ENCODE results near the gene CRHR1.
A peak's percentile ranks its signal among the peaks of the same experiment; 100 is the strongest.

CRHR1 gene

GRCh38 chr17:45759761-45760160, 24.4 kb upstream of the CRHR1 start:
- no peak for DNase-seq

GRCh38 chr17:45761957-45762565, 22.1 kb upstream of the CRHR1 start:
- no peak for DNase-seq

DNA sequence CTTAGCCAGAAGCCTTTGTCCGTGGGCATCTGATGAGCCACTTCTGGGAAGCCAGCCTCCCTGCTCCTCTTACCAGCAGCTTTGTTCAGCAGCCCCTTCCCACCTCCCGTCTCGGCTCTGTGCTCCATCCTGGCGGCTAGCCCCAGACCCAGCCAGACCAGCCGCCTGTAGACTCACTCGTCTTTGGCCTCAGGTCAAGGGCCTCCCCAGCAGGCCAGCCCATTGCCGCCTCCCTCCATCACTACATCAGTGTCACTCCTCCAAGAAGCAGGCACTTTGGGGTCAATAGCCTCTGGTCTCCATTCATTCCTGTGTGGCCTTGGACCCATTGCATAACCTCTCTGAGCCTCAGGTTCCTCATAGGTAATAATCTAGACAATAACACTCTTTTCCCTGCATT, 20.9 kb upstream of the CRHR1 start:
- no peak for DNase-seq

- no peak for DNase-seq
These were observed 19.6 kb upstream of the CRHR1 start for GRCh38 chr17:45764479-45764878.

- no peak for DNase-seq
These were observed 16.1 kb upstream of the CRHR1 start for GRCh38 chr17:45768000-45768399.

- no peak for DNase-seq
These were observed 13.4 kb upstream of the CRHR1 start for GRCh38 chr17:45770632-45771270.

GRCh38 chr17:45771271-45771959, 12.7 kb upstream of the CRHR1 start:
- DNase-seq: no peak

GRCh38 chr17:45775148-45775547, 9.0 kb upstream of the CRHR1 start:
- no peak for DNase-seq

GRCh38 chr17:45775576-45776011, 8.5 kb upstream of the CRHR1 start:
- no peak for DNase-seq

- DNase-seq: no peak
These were observed 7.2 kb upstream of the CRHR1 start for GRCh38 chr17:45776896-45777295.

DNA sequence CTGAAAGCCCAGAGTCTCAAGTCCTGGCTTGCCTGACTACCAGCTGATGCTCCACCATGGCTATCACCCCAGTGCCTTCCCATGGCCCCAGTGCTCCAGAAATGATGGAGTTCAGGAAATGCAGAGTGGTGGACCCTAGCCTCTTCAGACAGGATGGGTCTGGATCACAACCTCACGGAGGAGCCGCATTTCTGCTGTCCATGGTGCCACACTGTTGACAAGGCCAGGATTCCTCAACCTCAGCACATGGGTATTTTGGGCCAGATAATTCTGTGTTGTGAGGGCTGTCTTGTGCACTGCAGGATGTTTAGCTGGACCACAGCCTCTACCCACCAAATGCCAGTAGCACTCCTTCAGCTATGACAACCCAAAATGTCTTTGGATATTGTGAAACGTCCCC, 6.7 kb upstream of the CRHR1 start:
- no peak for DNase-seq

DNA sequence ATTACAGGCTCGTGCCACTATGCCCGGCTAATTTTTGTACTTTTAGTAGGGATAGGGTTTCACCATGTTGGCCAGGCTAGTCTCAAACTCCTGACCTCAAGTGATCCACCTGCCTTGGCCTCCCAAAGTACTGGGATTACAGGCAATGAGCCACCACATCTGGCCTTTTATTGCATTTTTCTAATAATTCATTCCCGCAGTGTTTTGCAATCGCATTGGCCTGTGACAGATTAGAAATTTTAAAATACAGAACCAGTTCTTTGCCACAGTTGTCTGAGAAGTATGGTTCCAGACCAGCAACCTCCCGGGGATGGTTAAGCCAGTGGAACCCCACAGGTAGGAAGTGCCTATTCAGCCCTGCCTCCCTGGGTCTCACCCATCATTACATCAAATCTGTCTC, 3.2 kb upstream of the CRHR1 start:
- no peak for DNase-seq

DNA sequence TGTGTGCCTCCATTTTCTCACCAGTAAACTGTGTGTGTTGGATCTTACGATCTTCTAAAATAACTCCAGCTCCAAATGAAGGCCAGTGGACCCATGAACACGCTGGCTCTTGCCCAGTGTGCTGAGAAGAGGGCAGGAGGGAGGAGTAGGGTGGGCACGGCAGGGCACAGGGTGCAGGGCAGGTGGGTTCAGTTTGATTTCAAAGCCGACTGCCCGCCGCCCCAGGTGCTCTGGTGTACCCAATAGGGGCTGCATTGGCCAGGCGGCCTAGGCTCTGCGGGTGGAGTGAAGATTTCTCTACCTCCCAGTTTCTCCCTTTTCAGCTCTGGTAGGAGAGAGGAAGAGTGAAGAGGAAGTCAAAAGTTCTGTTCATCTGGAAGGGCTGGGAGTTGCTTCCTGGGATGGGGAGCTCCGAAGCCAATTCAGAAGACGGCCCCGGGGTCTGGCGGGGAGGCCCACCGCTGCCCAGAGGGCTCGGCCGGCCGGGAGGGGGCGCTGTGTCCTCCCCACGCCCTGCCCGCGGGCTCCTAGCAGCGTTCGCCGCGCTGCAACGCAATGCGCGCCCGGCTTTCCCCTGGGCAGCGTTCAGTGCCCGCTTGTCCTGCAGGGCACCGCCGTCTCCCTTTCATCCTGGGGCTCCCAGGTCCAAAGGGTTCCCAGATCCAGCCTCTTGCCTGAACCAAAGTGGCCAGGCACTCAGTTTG, 1.1 kb upstream of the CRHR1 start:
- DNase-seq: peak; percentile 12

GRCh38 chr17:45783593-45784292, 377 bp upstream of the CRHR1 start:
- no peak for DNase-seq

- DNase-seq: peak; percentile 18
These were observed 790 bp downstream of the CRHR1 start for GRCh38 chr17:45784741-45785479.

DNA sequence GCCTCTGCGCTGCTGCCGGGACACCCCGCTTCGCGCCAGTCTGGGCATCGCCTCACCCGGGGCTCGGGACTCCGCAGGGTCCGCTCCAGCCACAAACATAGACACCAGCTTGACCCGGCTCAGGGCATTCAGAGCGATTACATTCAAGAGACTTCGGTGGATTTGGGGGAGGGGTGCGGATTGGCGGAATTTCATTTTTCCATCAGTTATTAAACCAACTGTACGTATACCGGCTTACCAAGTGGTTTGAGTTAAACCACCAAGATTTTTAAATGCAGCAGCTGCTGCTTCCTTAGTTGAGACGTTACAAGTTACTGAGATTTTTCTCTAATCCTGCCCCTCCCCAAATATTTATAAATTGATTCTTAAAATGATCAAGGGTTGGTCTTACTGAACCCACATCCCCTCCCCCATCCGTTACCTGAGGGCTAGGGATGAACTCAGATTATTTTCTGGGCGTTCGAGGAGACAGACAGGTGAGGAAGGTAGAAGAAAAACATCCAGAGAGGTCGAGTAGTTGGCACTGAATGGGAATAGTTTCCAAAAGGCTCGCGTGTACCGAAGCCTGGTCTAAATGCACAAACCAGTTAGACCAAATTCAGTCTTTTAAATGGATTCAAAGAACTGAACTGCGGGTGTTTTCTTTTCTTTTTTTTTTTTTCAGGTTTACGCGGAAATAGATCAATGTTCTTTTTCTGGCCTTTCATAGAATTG, 1.5 kb downstream of the CRHR1 start:
- no peak for DNase-seq

DNA sequence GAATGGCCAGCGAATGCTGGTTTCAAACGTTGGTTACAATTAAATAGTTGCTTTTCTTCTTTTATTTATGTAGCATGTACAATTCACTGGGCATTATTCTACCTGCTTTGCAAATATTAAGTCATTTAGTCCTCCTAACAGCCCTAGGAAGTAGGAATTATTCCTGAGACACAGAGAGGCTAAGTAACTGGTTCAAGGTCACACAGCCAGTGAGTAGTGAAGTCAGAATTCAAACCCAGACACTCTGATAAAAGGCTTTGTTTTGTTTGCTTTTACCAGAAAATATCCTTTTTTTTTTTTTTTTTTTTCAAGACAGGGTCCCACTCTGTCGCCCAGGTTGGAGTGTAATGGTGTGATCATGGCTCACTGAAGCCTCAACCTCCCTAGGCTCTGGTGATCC, 2.2 kb downstream of the CRHR1 start:
- no peak for DNase-seq

GRCh38 chr17:45787044-45787443, 2.9 kb downstream of the CRHR1 start:
- DNase-seq: no peak

DNA sequence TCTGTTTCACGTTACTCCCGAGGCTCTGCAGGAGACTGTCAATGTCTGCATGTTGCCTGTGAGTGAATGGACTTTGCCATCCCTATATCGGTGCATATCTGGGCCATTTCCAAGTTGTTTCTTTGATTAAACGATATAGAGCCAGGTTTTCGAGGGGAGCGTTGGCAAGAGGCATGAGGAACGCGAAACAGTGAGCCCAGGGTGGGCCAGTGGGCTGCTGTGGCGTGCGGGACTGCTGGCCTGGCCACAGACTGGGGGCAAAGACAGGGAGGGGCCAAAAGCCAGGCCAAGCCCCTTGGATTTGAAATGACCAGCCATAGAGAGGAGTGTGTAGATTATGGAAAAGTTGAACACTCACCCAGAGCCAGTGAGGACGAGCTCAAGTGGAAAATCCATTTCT, 3.5 kb downstream of the CRHR1 start:
- DNase-seq: no peak

DNA sequence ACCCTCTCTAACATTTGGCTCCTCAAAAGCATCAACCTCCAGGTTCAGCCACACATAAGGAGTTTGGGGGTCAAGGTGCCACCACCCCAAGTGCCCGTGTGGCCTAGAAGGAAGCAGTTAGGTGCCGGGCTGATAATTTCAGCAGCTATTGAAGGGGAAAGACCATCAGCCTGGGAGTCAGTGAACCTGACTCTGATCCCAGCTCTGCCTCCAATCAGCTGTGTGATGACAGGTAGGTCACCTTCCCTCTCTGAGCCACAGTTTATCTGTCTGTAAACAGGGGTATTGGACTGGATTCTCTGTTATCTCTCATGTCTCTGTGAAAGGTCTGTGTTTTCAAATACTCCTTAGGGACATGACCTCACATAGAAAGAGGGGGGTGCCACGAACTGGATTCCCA, 3.9 kb downstream of the CRHR1 start:
- DNase-seq: no peak

- no peak for DNase-seq
These were observed 5.8 kb downstream of the CRHR1 start for GRCh38 chr17:45789874-45790273.

All from CD4-positive, alpha-beta T cell treated with Interleukin-10 for 1 hour (primary cell).